Stimulated activated CD8-positive, alpha-beta memory T cell treated with anti-CD3 and anti-CD28 coated beads, Interleukin-4, amount 100 ng/mL, for 1 hour (primary cell): ENCODE data around the gene SOX13.
"Not testable (repeated sequence)": the region's sequence is repeated elsewhere in the genome, so short reads cannot be mapped to it uniquely, and the experiment has no call there.

Source experiments
- DNase-seq, 2 donors: peaks; one replicate each; pipeline ENCODE4 v3.0.0-alpha.2; 2020; ENCODE audit warnings: low read depth in 2 of 2, low spot score in 1 of 2

Gene SOX13

DNA sequence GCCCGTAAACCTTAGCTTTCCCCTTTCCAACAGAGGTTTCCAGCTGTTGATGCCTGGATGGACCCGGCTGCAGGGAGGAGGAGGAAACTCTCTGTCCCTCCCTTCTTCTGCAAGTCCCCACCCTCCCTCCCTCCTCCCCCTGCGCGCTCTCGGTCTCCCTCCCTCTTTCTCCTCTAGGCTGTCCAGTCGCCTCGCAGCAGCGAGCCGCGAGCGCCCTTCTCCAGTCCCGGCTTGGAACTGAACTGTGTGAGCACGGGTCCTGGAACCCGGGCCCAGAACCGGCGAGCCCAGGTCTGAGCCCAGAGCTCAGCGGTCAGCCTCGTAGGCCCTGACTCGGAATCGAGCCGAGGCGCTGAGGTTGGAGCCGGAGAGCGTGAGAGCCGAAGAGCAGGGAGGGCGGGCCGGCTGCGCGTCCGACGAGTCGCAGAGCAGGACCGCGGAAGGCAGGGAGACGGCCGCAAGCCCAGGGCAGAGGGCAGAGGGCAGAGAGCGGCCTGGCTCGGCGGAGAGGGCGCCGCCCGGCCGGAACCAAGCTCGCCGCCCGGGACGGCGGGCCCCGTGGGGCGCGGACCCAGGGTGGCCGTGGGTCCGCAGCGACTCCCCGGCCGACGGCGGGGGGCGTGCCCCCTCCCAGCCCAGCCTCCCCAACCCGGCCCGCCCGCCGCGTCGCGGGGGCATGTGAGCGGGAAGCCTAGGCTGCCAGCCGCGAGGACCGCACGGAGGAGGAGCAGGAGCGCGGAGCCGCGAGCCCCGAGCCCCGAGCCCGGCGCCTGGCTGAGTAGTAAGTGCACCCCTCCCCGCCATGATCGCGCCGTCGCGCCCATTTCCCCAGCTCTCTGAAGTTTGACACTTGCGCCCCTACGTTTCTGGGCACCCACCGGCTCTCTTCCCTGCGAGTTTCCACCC, at the start of gene SOX13:
Gene SOX13 (plus strand): TSS at position 185 of the 906 bp plus-strand sequence. CDS start 39,801 bp downstream, outside the sequence.
- no peak for DNase-seq

- DNase-seq, result no peak
Observed at GRCh38 chr1:204025917-204026707, 46.8 kb upstream of the SOX13 start.

DNA sequence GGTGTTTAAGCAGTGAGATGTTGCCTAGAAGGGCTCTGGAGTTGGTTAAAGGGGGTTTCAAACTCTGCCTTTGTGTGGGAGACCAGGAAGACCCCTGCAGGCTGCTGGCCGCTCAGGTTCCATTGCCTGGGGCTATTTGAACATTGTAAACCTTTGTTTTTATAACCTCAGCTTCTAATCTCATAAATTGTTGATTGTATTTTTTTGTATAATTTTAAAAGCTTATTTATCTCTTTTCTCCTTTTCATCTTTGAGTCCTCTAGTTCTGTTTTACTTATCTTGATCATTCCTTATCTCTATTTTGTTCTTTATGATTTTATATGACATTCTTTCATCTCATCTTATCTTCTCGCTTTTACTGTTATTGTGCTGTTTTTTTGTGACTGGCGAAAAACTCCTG, 45.5 kb upstream of the SOX13 start:
- DNase-seq, result no peak

DNA sequence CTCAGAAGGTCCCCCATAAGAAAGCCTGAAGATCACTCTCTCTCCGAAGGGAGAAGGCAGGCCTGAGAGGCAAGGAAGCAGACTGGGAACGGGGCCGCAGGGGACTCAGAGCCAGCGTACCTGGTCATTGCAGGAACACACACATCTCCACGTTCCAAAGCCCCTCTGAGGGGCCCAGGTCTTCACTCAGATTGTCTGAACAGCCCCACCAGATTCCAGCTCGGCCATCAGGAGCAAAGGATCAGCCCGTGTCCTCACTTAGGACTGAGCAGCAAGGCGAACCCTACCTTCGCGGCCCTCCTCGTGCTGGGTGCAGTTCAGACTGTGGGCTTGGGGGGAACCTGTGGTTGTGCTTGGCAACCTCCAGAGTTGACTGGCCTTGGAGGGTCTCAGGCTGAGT, 43.9 kb upstream of the SOX13 start:
- no peak for DNase-seq

DNA sequence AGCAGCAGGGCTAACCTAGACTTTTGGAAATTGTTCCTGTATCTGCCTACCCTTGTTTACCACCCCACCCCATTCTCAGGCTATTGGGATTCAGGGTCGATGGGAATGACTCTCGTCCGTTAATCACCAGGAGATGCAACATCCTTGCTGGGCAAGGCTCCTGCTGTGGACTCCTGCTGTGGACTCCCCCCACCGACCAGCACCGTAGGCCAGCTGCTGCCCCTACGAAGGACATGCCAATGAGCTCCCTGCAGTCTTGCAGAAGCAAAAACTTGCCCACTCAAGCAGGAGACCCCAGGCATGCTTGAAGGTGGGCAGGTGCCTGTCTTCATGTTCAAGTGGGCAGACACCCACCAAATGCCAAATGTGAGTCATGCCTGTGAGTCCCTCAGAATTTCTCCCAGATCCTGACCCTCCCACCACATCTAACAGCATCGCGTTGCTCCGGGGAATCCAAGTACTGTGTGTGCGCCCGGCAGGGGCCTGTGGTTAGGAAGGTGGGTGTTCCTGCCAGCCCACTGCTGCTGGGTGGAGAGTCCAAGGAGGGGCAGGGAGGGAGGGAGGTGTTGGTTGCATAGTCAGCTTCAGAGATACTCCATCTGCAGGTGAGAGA, 41.7 kb upstream of the SOX13 start:
- DNase-seq, result no peak

DNA sequence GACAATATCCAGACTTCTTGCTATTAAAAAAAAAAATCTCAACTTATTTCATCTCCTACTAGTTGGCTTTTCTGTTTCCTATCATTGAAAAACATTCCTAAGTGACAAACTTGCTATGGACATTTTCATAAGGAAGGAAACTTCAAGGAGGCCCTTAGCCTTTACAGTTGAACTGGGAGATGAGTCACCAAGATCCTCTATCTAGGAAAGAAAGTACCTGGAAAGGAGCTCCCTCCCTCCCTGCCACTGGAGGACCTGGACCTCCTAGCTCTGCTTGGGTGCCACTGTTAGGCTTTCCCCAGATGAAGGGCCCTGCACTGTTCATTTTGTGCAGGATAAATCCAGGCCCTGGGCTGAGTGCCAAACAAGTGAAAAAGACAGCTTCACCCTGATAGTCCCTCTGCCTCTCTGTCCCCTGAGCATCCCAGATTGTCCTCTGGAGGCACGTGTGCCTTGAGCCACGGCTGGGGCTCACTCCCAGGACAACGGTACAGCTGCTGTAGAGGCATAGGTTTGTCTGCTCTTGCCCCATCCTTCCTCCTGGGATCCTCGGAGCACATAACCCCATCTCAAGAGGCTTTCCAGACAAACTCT, 40.2 kb upstream of the SOX13 start:
- no peak for DNase-seq

DNA sequence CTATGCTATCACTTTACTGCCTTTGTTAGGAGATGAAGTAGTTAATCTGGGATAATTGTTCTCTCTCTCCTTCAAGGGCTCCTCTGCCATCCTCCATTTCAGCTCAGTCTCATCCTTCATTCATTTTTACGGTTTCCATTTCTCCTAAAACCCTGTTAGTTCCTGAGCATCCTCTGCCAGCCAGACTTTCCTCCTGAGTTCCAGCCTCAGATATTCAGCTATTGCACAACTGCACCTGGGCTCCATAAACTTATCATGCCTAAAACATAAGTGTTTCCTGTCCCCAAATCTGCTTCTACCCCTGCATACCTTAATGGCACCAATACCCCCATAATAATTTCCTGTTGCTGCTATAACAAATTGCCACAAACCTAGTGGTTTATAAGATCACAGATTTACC, 39.6 kb upstream of the SOX13 start:
- no peak for DNase-seq

GRCh38 chr1:204036882-204037655, 35.8 kb upstream of the SOX13 start:
- no peak for DNase-seq

- no peak for DNase-seq
Observed at GRCh38 chr1:204041232-204041767, 31.6 kb upstream of the SOX13 start.

GRCh38 chr1:204041803-204042505, 31.0 kb upstream of the SOX13 start:
- DNase-seq, result no peak

DNA sequence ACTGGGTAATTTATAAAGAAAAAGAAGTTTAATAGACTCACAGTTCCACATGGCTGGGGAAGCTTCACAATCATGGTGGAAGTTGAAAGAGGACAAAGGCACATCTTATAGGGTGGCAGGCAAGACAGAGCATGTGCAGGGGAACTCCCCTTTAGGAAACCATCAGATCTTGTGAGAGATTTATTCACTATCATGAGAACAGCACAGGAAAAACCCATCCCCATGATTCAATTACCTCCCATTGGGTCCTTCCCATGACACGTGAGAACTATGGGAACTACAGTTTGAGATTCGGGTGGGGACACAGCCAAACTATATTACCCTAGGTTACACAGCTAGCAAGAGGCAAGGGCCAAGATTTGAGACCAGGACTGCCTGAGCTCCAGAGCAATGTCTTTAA, 30.4 kb upstream of the SOX13 start:
- DNase-seq, result no peak

GRCh38 chr1:204043680-204044079, 29.2 kb upstream of the SOX13 start:
- no peak for DNase-seq

GRCh38 chr1:204044448-204044847, 28.5 kb upstream of the SOX13 start:
- DNase-seq, result no peak

DNA sequence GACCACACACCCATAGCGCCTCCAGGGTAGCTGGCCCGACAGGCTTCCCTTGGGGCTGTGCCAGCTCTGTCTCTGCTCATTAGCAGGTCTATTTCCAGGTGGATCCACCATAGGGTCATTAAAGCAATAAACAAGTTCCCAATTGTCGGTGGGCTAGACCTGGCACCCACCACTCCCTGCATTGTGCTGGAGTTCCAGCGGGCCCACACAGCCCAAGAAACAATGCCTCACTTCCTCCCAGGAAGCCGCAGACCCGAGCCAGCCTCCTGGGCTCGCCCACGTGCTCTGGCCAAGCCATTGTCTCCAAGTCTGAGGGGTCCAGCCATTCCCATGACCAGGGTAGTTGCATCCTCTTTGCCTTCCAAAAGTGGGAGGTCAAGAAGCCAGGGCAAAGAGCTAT, 27.5 kb upstream of the SOX13 start:
- no peak for DNase-seq

DNA sequence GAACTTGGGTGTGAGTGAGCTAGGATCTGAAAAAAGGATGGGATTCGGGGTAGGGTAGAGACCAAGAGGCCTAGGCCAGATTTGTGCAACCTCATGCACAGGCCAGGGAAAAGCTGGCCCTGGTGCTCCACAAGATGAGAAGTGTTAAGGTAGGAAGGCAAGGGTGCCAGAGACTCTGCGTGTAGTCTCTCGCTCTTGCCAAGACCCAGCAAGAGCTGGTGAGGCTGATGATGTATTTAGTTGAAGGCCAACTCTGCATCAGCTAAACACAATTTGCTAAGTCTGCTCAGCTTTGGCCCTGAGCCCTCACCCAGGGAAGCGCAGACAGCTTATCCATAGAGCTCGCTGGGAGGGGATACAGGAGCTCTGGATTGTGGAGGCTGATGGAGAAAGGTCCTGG, 26.6 kb upstream of the SOX13 start:
- no peak for DNase-seq

DNA sequence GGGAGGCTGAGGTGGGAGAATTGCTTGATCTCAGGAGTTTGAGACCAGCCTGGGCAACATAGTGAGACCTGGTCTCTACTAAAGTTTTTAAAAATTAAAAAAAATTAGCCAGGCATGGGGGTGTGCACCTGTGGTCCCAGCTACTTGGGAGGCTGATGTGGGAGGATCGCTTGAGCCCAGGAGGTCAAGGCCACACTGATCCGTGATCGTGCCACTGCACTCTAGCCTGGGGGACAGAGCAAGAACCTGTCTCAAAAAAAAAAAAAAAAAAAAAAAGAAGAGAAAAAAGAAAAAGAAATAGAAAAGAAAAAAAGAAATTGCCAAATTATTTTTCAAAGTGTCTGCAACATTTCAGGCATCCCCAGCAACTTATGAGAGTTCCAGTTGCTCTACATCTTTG, 24.1 kb upstream of the SOX13 start:
- DNase-seq, result not testable (repeated sequence)

GRCh38 chr1:204051258-204051657, 21.7 kb upstream of the SOX13 start:
- no peak for DNase-seq

GRCh38 chr1:204051718-204052117, 21.2 kb upstream of the SOX13 start:
- no peak for DNase-seq

- DNase-seq, result no peak
Observed at GRCh38 chr1:204053893-204054292, 19.0 kb upstream of the SOX13 start.

DNA sequence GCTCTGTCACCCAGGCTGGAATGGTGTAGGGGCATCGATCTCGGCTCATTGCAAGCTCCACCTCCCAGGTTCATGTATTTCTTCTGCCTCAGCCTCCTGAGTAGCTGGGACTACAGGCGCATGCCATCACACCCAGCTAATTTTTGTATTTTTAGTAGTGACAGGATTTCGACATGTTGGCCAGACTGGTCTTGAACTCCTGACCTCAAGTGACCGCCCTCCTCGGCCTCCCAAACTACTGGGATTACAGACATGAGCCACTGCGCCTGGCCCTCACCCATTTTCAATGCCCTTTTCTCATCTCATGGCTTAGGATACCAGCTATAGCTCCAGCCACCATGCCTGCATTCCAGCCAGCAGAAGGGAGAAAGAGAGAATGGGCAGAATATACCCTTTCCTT, 12.9 kb upstream of the SOX13 start:
- no peak for DNase-seq
